ENCODE measurements around the gene ACOX3. TPM values are rescaled to one million over a fixed set of nuclear protein-coding genes. Genes with fewer than 3 reads are reported as not detected.

Gene ACOX3
- polyA plus RNA-seq, 2 of the 4 experiments (the other 2 are of a cell fraction), result 4.9 to 8.2 TPM

DNA sequence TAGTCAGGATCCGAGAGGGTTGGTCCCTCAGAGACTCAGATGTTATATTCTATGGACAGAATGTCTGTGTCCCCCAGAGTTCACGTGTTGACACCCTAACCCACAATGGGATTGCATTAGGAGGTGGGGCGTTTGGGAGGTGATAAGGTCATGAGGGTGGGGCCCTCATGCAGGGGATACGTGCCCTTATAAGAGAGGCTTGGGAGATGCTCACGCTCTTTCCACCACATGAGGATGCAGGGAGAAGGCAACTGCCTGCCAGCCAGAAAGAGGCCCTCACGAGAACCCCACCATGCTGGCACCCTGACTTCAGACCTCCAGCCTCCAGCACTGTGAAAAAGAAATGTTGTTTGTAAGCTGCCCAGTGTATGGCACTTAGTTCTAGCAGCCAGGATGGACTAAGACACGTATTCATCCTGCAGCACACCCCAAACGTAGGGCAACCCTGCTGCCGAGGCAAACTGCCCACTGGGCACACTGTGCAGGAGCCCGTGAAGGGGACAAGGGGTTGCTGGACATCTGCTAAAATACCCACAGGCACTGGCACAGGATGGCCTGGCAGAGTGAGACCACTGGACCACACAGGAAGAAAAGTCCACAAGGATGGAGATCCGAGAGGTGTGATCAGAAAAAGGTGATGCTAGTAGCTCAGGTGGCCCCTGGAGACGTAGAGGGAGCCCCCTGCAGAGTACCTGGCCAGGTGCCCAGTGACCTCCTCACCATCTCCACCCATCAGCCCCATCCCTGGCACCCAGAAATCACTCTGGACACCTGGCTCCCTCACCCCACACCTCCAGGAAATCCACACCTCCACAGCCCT is 108.3 kb downstream of the ACOX3 start:
- TF ChIP-seq, protein P1, sequence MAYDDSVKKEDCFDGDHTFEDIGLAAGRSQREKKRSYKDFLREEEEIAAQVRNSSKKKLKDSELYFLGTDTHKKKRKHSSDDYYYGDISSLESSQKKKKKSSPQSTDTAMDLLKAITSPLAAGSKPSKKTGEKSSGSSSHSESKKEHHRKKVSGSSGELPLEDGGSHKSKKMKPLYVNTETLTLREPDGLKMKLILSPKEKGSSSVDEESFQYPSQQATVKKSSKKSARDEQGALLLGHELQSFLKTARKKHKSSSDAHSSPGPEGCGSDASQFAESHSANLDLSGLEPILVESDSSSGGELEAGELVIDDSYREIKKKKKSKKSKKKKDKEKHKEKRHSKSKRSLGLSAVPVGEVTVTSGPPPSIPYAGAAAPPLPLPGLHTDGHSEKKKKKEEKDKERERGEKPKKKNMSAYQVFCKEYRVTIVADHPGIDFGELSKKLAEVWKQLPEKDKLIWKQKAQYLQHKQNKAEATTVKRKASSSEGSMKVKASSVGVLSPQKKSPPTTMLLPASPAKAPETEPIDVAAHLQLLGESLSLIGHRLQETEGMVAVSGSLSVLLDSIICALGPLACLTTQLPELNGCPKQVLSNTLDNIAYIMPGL (CRISPR knock-in tag; IDR thresholded peaks at IDR 0.05; ENCODE audit: borderline replicate concordance), result no peak
- DNase-seq (ENCODE audit: low read depth in 1 of 2, low spot score in 1 of 2) (no peak), ATAC-seq (no peak), FAIRE-seq (no peak)
- H3K27ac ChIP-seq, result no peak overlapping the region
- WGBS (ENCODE audit: missing lambda C conversion rate), result 63% methylated on average over 10 of the region's 12 CpGs
- H3K9me3 ChIP-seq, result no peaks in the 10 kb centered on the region; the same call in 2 of the 3 replicates
- H3K4me2 ChIP-seq, result no peak overlapping the region
- H3K4me1 ChIP-seq, result no peaks in the 10 kb centered on the region
- CTCF ChIA-PET, result no interaction called here
- POLR2A ChIA-PET, result no interaction called here
- no peak overlapping the region for H3K4me3 ChIP-seq

DNA sequence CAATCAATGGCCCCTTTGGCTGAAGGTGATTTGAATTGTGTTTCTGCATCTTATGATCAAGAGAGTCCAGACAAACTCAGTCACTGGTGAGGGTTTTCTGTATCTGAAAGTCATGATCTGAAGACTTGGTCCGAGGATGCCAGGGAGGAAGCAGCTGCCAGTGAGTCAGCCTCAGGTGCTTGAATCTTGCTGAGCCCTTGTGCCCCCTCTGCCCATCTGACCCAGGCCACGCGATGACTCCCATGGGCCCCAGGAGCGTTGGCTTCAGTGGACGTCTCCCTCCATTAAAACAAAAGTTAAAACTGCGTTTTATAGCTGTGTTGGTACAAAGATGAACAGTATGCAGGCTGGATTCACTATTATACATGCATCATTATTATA is 109.0 kb downstream of the ACOX3 start:
- no peak for DNase-seq (ENCODE audit: low read depth in 1 of 2, low spot score in 1 of 2)
- WGBS (ENCODE audit: missing lambda C conversion rate), result 40% methylated on average over 5 of the region's 6 CpGs
- no peak for ATAC-seq
- ChIA-PET CTCF (interaction anchor here (0.8 kb wide), 1 partner anchor 44 kb away, joined by 3 read pairs; no protein-coding TSS in a partner anchor), POLR2A (no interaction called here)
- no peak overlapping the region for H3K4me2 ChIP-seq
- no peaks in the 10 kb centered on the region for H3K4me1 ChIP-seq
- TF ChIP-seq ZFP36 (IDR thresholded peaks at IDR 0.05; ENCODE audit: borderline replicate concordance, partially characterized antibody), result no peak
- no peak for TF ChIP-seq HDAC2 (IDR thresholded peaks at IDR 0.05)
- TF ChIP-seq CEBPB (IDR thresholded peaks at IDR 0.05), result no peak
- no peak for TF ChIP-seq FOSB (CRISPR knock-in tag; IDR thresholded peaks at IDR 0.05)
- no peak for TF ChIP-seq RCOR1 (IDR thresholded peaks at IDR 0.05; ENCODE audit: low read depth, low read length)
- no peaks in the 10 kb centered on the region; the same call in 2 of the 3 replicates for H3K9me3 ChIP-seq
- H3K4me3 ChIP-seq, result no peak overlapping the region
- no peak for FAIRE-seq
- H3K27ac ChIP-seq, result no peak overlapping the region

DNA sequence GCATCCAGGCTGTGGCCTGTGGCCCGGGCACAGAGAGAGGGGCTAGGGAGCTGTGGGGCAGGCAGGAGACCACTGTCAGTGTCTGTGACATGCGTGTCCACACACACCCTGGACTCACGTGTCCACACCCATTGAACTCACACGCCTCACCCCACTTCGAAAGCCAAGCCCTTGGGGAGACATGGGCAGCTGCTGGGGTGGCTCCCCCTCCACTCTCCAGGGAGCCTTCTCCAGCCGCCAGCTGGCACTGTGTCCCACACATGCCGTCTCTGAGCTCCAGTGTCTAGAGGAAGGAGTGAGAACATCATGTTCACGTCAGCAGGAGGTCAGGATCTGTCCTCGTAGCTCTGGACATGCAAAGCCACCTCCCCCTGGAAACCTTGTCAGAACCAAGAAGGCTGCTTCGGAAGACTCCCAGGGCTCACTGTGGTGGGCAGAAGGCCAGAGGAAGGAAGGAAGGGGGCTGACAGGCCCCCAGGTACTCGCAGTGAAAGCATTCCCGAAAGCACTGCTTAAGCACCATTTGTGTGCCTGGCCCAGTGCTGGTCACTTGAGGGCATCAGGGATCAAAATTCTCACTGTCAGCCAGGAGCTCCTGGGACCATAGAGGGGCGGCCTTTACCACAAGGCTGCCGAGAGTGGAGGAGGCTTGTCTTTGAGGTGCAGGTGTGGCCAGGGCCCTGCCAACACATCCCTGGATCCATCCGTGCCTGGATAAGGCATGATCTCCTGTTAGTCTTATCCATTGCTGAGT is 109.5 kb downstream of the ACOX3 start:
- no peak overlapping the region for H3K4me2 ChIP-seq
- H3K4me1 ChIP-seq, result no peaks in the 10 kb centered on the region
- ATAC-seq (no peak), FAIRE-seq (no peak), DNase-seq (ENCODE audit: low read depth in 1 of 2, low spot score in 1 of 2) (no peak)
- CTCF ChIA-PET, result interaction anchor here (0.8 to 0.9 kb wide), 2 partner anchors 11 to 44 kb away, joined by 3 to 4 read pairs; no protein-coding TSS in a partner anchor
- H3K4me3 ChIP-seq, result no peak overlapping the region
- H3K9me3 ChIP-seq, result no peaks in the 10 kb centered on the region; the same call in 2 of the 3 replicates
- 90% methylated on average over 3 of the region's 15 CpGs for WGBS (ENCODE audit: missing lambda C conversion rate)
- POLR2A ChIA-PET, result no interaction called here
- TF ChIP-seq CHD2 (IDR thresholded peaks at IDR 0.05; ENCODE audit: low read length, partially characterized antibody) (no peak), HOXA7 (CRISPR knock-in tag; IDR thresholded peaks at IDR 0.05) (no peak)
- TF ChIP-seq, protein P2, sequence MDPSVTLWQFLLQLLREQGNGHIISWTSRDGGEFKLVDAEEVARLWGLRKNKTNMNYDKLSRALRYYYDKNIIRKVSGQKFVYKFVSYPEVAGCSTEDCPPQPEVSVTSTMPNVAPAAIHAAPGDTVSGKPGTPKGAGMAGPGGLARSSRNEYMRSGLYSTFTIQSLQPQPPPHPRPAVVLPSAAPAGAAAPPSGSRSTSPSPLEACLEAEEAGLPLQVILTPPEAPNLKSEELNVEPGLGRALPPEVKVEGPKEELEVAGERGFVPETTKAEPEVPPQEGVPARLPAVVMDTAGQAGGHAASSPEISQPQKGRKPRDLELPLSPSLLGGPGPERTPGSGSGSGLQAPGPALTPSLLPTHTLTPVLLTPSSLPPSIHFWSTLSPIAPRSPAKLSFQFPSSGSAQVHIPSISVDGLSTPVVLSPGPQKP (IDR thresholded peaks at IDR 0.05; ENCODE audit: low read depth, low read length), result no peak
- TF ChIP-seq, protein P3, sequence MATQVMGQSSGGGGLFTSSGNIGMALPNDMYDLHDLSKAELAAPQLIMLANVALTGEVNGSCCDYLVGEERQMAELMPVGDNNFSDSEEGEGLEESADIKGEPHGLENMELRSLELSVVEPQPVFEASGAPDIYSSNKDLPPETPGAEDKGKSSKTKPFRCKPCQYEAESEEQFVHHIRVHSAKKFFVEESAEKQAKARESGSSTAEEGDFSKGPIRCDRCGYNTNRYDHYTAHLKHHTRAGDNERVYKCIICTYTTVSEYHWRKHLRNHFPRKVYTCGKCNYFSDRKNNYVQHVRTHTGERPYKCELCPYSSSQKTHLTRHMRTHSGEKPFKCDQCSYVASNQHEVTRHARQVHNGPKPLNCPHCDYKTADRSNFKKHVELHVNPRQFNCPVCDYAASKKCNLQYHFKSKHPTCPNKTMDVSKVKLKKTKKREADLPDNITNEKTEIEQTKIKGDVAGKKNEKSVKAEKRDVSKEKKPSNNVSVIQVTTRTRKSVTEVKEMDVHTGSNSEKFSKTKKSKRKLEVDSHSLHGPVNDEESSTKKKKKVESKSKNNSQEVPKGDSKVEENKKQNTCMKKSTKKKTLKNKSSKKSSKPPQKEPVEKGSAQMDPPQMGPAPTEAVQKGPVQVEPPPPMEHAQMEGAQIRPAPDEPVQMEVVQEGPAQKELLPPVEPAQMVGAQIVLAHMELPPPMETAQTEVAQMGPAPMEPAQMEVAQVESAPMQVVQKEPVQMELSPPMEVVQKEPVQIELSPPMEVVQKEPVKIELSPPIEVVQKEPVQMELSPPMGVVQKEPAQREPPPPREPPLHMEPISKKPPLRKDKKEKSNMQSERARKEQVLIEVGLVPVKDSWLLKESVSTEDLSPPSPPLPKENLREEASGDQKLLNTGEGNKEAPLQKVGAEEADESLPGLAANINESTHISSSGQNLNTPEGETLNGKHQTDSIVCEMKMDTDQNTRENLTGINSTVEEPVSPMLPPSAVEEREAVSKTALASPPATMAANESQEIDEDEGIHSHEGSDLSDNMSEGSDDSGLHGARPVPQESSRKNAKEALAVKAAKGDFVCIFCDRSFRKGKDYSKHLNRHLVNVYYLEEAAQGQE (IDR thresholded peaks at IDR 0.05), result no peak
- no peak overlapping the region for H3K27ac ChIP-seq
